ENCODE results near the gene ABCA13.

Gene ABCA13

GRCh38 chr7:48301201-48301600, 129.9 kb downstream of the ABCA13 start:
- H3K9me3 ChIP-seq (ENCODE audit: control insufficient read depth in 1 of 2, low read length in 2 of 2) = no peaks in the 10 kb centered on the region
- H3K4me3 ChIP-seq (ENCODE audit: low read depth in 1 of 2, low read length in 2 of 2) = no peak overlapping the region
- no peak overlapping the region for H3K27ac ChIP-seq (ENCODE audit: low read length)
- H3K36me3 ChIP-seq (ENCODE audit: control insufficient read depth in 1 of 2, insufficient read depth in 2 of 2, low read length in 2 of 2) = no peaks in the 10 kb centered on the region
- H3K4me1 ChIP-seq (ENCODE audit: control insufficient read depth in 1 of 2, insufficient read depth in 2 of 2, low read length in 2 of 2) = no peaks in the 10 kb centered on the region
- no peaks in the 10 kb centered on the region for H3K27me3 ChIP-seq (ENCODE audit: low read depth, low read length)

- Histone ChIP-seq H3K4me3 (ENCODE audit: low read depth in 1 of 2, low read length in 2 of 2) (no peak overlapping the region), H3K27ac (ENCODE audit: low read length) (no peak overlapping the region), H3K36me3 (ENCODE audit: control insufficient read depth in 1 of 2, insufficient read depth in 2 of 2, low read length in 2 of 2) (no peaks in the 10 kb centered on the region), H3K9me3 (ENCODE audit: control insufficient read depth in 1 of 2, low read length in 2 of 2) (no peaks in the 10 kb centered on the region), H3K27me3 (ENCODE audit: low read depth, low read length) (no peaks in the 10 kb centered on the region), H3K4me1 (ENCODE audit: control insufficient read depth in 1 of 2, insufficient read depth in 2 of 2, low read length in 2 of 2) (no peaks in the 10 kb centered on the region)
Measured at GRCh38 chr7:48304641-48305040, 133.4 kb downstream of the ABCA13 start.

- Histone ChIP-seq H3K27ac (ENCODE audit: low read length) (no peak overlapping the region), H3K4me3 (ENCODE audit: low read depth in 1 of 2, low read length in 2 of 2) (no peak overlapping the region), H3K27me3 (ENCODE audit: low read depth, low read length) (no peaks in the 10 kb centered on the region), H3K9me3 (ENCODE audit: control insufficient read depth in 1 of 2, low read length in 2 of 2) (no peaks in the 10 kb centered on the region), H3K36me3 (ENCODE audit: control insufficient read depth in 1 of 2, insufficient read depth in 2 of 2, low read length in 2 of 2) (no peaks in the 10 kb centered on the region), H3K4me1 (ENCODE audit: control insufficient read depth in 1 of 2, insufficient read depth in 2 of 2, low read length in 2 of 2) (no peaks in the 10 kb centered on the region)
Measured at GRCh38 chr7:48305661-48306060, 134.4 kb downstream of the ABCA13 start.

- no peaks in the 10 kb centered on the region for H3K27me3 ChIP-seq (ENCODE audit: low read depth, low read length)
Measured at GRCh38 chr7:48307041-48307714, 135.9 kb downstream of the ABCA13 start.

GRCh38 chr7:48309720-48310119, 138.5 kb downstream of the ABCA13 start:
- Histone ChIP-seq H3K4me3 (ENCODE audit: low read depth in 1 of 2, low read length in 2 of 2) (no peak overlapping the region), H3K27ac (ENCODE audit: low read length) (no peak overlapping the region), H3K9me3 (ENCODE audit: control insufficient read depth in 1 of 2, low read length in 2 of 2) (no peaks in the 10 kb centered on the region), H3K36me3 (ENCODE audit: control insufficient read depth in 1 of 2, insufficient read depth in 2 of 2, low read length in 2 of 2) (no peaks in the 10 kb centered on the region), H3K27me3 (ENCODE audit: low read depth, low read length) (no peaks in the 10 kb centered on the region), H3K4me1 (ENCODE audit: control insufficient read depth in 1 of 2, insufficient read depth in 2 of 2, low read length in 2 of 2) (no peaks in the 10 kb centered on the region)

More at GRCh38 chr7:48307041-48307714, 135.9 kb downstream of the ABCA13 start:
- H3K4me3 ChIP-seq (ENCODE audit: low read depth in 1 of 2, low read length in 2 of 2) = no peak overlapping the region
- H3K9me3 ChIP-seq (ENCODE audit: control insufficient read depth in 1 of 2, low read length in 2 of 2) = no peaks in the 10 kb centered on the region
- no peaks in the 10 kb centered on the region for H3K4me1 ChIP-seq (ENCODE audit: control insufficient read depth in 1 of 2, insufficient read depth in 2 of 2, low read length in 2 of 2)
- no peaks in the 10 kb centered on the region for H3K36me3 ChIP-seq (ENCODE audit: control insufficient read depth in 1 of 2, insufficient read depth in 2 of 2, low read length in 2 of 2)
- no peak overlapping the region for H3K27ac ChIP-seq (ENCODE audit: low read length)

- Histone ChIP-seq H3K36me3 (ENCODE audit: control insufficient read depth in 1 of 2, insufficient read depth in 2 of 2, low read length in 2 of 2) (no peaks in the 10 kb centered on the region), H3K9me3 (ENCODE audit: control insufficient read depth in 1 of 2, low read length in 2 of 2) (no peaks in the 10 kb centered on the region), H3K27me3 (ENCODE audit: low read depth, low read length) (no peaks in the 10 kb centered on the region), H3K4me1 (ENCODE audit: control insufficient read depth in 1 of 2, insufficient read depth in 2 of 2, low read length in 2 of 2) (no peaks in the 10 kb centered on the region), H3K27ac (ENCODE audit: low read length) (no peak overlapping the region), H3K4me3 (ENCODE audit: low read depth in 1 of 2, low read length in 2 of 2) (no peak overlapping the region)
Measured at GRCh38 chr7:48311464-48312100, 140.3 kb downstream of the ABCA13 start.

GRCh38 chr7:48312151-48312550, 140.9 kb downstream of the ABCA13 start:
- H3K4me1 ChIP-seq (ENCODE audit: control insufficient read depth in 1 of 2, insufficient read depth in 2 of 2, low read length in 2 of 2) = no peaks in the 10 kb centered on the region
- H3K36me3 ChIP-seq (ENCODE audit: control insufficient read depth in 1 of 2, insufficient read depth in 2 of 2, low read length in 2 of 2) = no peaks in the 10 kb centered on the region
- no peaks in the 10 kb centered on the region for H3K27me3 ChIP-seq (ENCODE audit: low read depth, low read length)
- no peak overlapping the region for H3K4me3 ChIP-seq (ENCODE audit: low read depth in 1 of 2, low read length in 2 of 2)
- H3K27ac ChIP-seq (ENCODE audit: low read length) = no peak overlapping the region
- no peaks in the 10 kb centered on the region for H3K9me3 ChIP-seq (ENCODE audit: control insufficient read depth in 1 of 2, low read length in 2 of 2)

- H3K27me3 ChIP-seq (ENCODE audit: low read depth, low read length) = no peaks in the 10 kb centered on the region
- no peaks in the 10 kb centered on the region for H3K9me3 ChIP-seq (ENCODE audit: control insufficient read depth in 1 of 2, low read length in 2 of 2)
- no peaks in the 10 kb centered on the region for H3K4me1 ChIP-seq (ENCODE audit: control insufficient read depth in 1 of 2, insufficient read depth in 2 of 2, low read length in 2 of 2)
- H3K36me3 ChIP-seq (ENCODE audit: control insufficient read depth in 1 of 2, insufficient read depth in 2 of 2, low read length in 2 of 2) = no peaks in the 10 kb centered on the region
- H3K27ac ChIP-seq (ENCODE audit: low read length) = no peak overlapping the region
- no peak overlapping the region for H3K4me3 ChIP-seq (ENCODE audit: low read depth in 1 of 2, low read length in 2 of 2)
Measured at GRCh38 chr7:48316768-48317167, 145.5 kb downstream of the ABCA13 start.

GRCh38 chr7:48317360-48317759, 146.1 kb downstream of the ABCA13 start:
- Histone ChIP-seq H3K27ac (ENCODE audit: low read length) (no peak overlapping the region), H3K36me3 (ENCODE audit: control insufficient read depth in 1 of 2, insufficient read depth in 2 of 2, low read length in 2 of 2) (no peaks in the 10 kb centered on the region), H3K4me1 (ENCODE audit: control insufficient read depth in 1 of 2, insufficient read depth in 2 of 2, low read length in 2 of 2) (no peaks in the 10 kb centered on the region), H3K9me3 (ENCODE audit: control insufficient read depth in 1 of 2, low read length in 2 of 2) (no peaks in the 10 kb centered on the region), H3K4me3 (ENCODE audit: low read depth in 1 of 2, low read length in 2 of 2) (no peak overlapping the region), H3K27me3 (ENCODE audit: low read depth, low read length) (no peaks in the 10 kb centered on the region)

GRCh38 chr7:48321319-48322010, 150.2 kb downstream of the ABCA13 start:
- Histone ChIP-seq H3K9me3 (ENCODE audit: control insufficient read depth in 1 of 2, low read length in 2 of 2) (peaks cover 12 to 20% of the 10 kb centered on the region in 2 donors), H3K4me1 (ENCODE audit: control insufficient read depth in 1 of 2, insufficient read depth in 2 of 2, low read length in 2 of 2) (no peaks in the 10 kb centered on the region), H3K27ac (ENCODE audit: low read length) (no peak overlapping the region), H3K27me3 (ENCODE audit: low read depth, low read length) (no peaks in the 10 kb centered on the region), H3K4me3 (ENCODE audit: low read depth in 1 of 2, low read length in 2 of 2) (no peak overlapping the region), H3K36me3 (ENCODE audit: control insufficient read depth in 1 of 2, insufficient read depth in 2 of 2, low read length in 2 of 2) (no peaks in the 10 kb centered on the region)

- no peaks in the 10 kb centered on the region for H3K27me3 ChIP-seq (ENCODE audit: low read depth, low read length)
- no peak overlapping the region for H3K27ac ChIP-seq (ENCODE audit: low read length)
- no peak overlapping the region for H3K4me3 ChIP-seq (ENCODE audit: low read depth in 1 of 2, low read length in 2 of 2)
- H3K4me1 ChIP-seq (ENCODE audit: control insufficient read depth in 1 of 2, insufficient read depth in 2 of 2, low read length in 2 of 2) = no peaks in the 10 kb centered on the region
- no peaks in the 10 kb centered on the region for H3K9me3 ChIP-seq (ENCODE audit: control insufficient read depth in 1 of 2, low read length in 2 of 2)
- H3K36me3 ChIP-seq (ENCODE audit: control insufficient read depth in 1 of 2, insufficient read depth in 2 of 2, low read length in 2 of 2) = no peaks in the 10 kb centered on the region
Measured at GRCh38 chr7:48337012-48337621, 165.9 kb downstream of the ABCA13 start.
